K562 treated with DMSO at 1 percent for 48 hours (cell line): ENCODE data around the gene PRR35. TPM values are rescaled to one million over a fixed set of nuclear protein-coding genes. Genes with fewer than 3 reads are reported as not detected.

Experiments
- total RNA-seq: library from RNA; unstranded; fragments of 300-600 nt; gene quantifications from 2 replicates; pipeline ENCODE4 v1.2.3, GENCODE V29; 2022; ENCODE audit warnings: low replicate concordance; ENCODE audit errors: extremely low read depth

PRR35 gene
- total RNA-seq, result not detected in 2 replicates

GRCh38 chr16:560204-560700 lies at the start of gene PRR35:
PRR35 (plus strand) TSS chr16:560394; CDS start chr16:563295, 2,901 bp downstream.

GRCh38 chr16:527015-527903 lies 32.9 kb upstream of the PRR35 start, which contains the start of gene CAPN15:
CAPN15 (plus strand) TSS chr16:527712; CDS start chr16:546839, 19,127 bp downstream.

DNA sequence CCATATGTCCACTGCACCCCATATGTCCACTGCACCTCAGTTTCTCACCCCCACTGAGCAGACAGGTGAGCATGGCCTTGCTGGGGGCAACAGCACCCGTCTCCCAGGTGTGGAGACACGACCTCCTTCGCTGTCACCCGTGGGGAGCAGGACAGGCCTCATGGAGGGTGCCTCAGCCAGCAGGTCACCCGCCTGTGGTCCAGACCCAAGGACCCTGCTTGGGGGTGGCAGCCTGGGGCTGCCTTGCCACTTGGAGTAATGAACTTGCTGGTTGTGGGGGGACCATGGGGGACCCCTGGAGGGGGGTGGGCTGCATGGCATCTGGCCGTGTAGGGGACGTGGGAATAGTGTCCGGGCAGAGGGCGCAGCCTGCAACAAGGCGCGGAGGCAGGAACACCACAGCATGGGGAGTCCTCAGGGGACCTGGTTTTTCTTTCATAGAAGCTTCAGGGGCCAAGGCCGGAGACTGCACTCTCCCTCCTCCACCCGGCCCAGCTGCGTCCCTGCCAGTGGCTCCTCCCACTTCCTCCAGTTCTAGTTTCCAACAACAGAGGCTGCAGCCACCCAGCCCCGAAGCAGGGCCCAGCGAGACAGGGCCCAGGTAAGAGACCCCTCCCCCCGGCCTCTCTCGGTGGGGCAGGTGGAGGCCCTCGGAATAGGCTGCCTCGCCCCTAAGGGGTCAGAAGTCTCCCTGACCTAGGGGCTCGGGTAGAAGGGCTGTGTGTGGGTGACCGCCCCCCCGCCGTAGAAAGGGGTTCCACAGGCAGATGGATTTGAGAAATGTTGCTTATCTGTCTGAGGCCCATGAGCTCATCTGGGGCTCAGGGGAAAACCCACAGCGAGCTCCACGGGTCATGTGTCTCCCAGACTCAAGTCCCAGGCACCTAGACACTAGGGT lies 6.5 kb downstream of the PRR35 start, which contains the start of gene NHLRC4:
Gene NHLRC4, plus strand, starts transcription at position 531 of the 898 bp plus-strand sequence. CDS start 1,043 bp downstream, outside the sequence.

GRCh38 chr16:569445-570254 lies 9.5 kb downstream of the PRR35 start, which contains the start of gene PIGQ:
PIGQ (plus strand) TSS chr16:569968; CDS start chr16:574075, 4,107 bp downstream.

DNA sequence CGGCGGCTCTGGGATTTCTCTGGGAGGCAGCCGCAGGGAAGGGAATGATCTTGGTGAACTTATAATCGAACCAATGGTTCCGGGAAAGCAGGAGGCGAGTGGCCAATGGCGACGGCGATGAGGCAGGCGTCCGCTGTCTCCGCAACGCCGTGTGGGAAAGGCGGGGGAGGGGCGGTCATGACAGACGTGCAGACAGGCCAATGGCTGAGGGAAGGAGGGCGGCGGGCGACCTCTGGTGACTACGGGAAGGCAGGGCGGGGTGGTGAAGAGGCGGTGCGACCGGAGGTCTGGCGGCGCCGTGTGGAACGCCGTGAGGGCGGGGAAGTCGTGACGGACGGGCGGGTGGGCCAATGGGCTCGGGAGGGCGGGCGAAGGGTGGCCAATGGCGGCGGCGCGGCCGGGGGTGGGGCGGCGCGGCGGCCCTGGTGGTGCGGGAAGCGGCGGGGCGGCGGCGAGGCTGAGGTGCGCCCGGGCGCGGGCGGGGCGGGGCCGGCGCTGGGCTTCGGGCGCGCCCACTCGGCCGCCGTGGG lies 29.5 kb downstream of the PRR35 start, which contains the start of gene RAB40C:
Gene RAB40C, plus strand, starts transcription at position 409 of the 530 bp plus-strand sequence. CDS start 226 bp downstream, outside the sequence.

Other genes with a start within 250 kb of the PRR35 start
- not detected in 2 replicates for gene AXIN1, start 207.7 kb upstream of the PRR35 start, total RNA-seq
- gene MRPL28, start 189.9 kb upstream of the PRR35 start, total RNA-seq, result not detected in 2 replicates
- gene PGAP6, start 178.4 kb upstream of the PRR35 start, total RNA-seq, result not detected in 2 replicates
- not detected in 2 replicates for gene NME4, start 163.2 kb upstream of the PRR35 start, total RNA-seq
- gene DECR2, start 158.5 kb upstream of the PRR35 start, total RNA-seq, result not detected in 2 replicates
- not detected in 2 replicates for gene RAB11FIP3, start 134.7 kb upstream of the PRR35 start, total RNA-seq
- not detected in 2 replicates for gene CAPN15, start 32.7 kb upstream of the PRR35 start, total RNA-seq
- gene NHLRC4, start 6.6 kb downstream of the PRR35 start, total RNA-seq, result not detected in 2 replicates
- gene PIGQ, start 9.6 kb downstream of the PRR35 start, total RNA-seq, result 359 TPM in 1 of 2 replicates, not detected in the other
- gene RAB40C, start 29.7 kb downstream of the PRR35 start, total RNA-seq, result not detected in 2 replicates
- not detected in 2 replicates for gene WFIKKN1, start 70.6 kb downstream of the PRR35 start, total RNA-seq
- not detected in 2 replicates for gene METTL26, start 75.9 kb downstream of the PRR35 start, total RNA-seq
- gene MCRIP2, start 81.4 kb downstream of the PRR35 start, total RNA-seq, result not detected in 2 replicates
- gene WDR90, start 89.0 kb downstream of the PRR35 start, total RNA-seq, result not detected in 2 replicates
- gene RHOT2, start 107.7 kb downstream of the PRR35 start, total RNA-seq, result not detected in 2 replicates
- gene RHBDL1, start 115.3 kb downstream of the PRR35 start, total RNA-seq, result not detected in 2 replicates
- not detected in 2 replicates for gene STUB1, start 120.0 kb downstream of the PRR35 start, total RNA-seq
- gene JMJD8, start 123.9 kb downstream of the PRR35 start, total RNA-seq, result not detected in 2 replicates
- gene WDR24, start 130.0 kb downstream of the PRR35 start, total RNA-seq, result not detected in 2 replicates
- gene FBXL16, start 145.4 kb downstream of the PRR35 start, total RNA-seq, result not detected in 2 replicates
- gene METRN, start 154.7 kb downstream of the PRR35 start, total RNA-seq, result not detected in 2 replicates
- gene ANTKMT, start 160.8 kb downstream of the PRR35 start, total RNA-seq, result not detected in 2 replicates
- gene CCDC78, start 166.0 kb downstream of the PRR35 start, total RNA-seq, result not detected in 2 replicates
- gene HAGHL, start 166.7 kb downstream of the PRR35 start, total RNA-seq, result not detected in 2 replicates
- gene CIAO3, start 180.6 kb downstream of the PRR35 start, total RNA-seq, result not detected in 2 replicates
- gene MSLN, start 200.3 kb downstream of the PRR35 start, total RNA-seq, result not detected in 2 replicates
- not detected in 2 replicates for gene RPUSD1, start 228.0 kb downstream of the PRR35 start, total RNA-seq
- not detected in 2 replicates for gene CHTF18, start 228.2 kb downstream of the PRR35 start, total RNA-seq
- gene GNG13, start 240.3 kb downstream of the PRR35 start, total RNA-seq, result not detected in 2 replicates